Progenitor cell of endocrine pancreas (in vitro differentiated cells): ENCODE measurements around the gene FKBP1B. TPM values are rescaled to one million over a fixed set of nuclear protein-coding genes. Genes with fewer than 3 reads are reported as not detected.
"Not testable (repeated sequence)": the region's sequence is repeated elsewhere in the genome, so short reads cannot be mapped to it uniquely, and the experiment has no call there.

Experiments
- DNase-seq: peaks from one replicate; pipeline ENCODE4 v3.0.0; 2021; ENCODE audit warnings: low spot score; ENCODE audit not compliant: unreplicated experiment
- H3K27ac Mint-ChIP-seq: 2 replicates; pipeline ENCODE4 v1.8.0; 2021; ENCODE audit warnings: mild to moderate bottlenecking, moderate library complexity, mixed read lengths
- H3K27me3 Mint-ChIP-seq: 2 replicates; pipeline ENCODE4 v1.8.0; 2021; ENCODE audit warnings: mixed read lengths
- H3K36me3 Mint-ChIP-seq: 2 replicates; pipeline ENCODE4 v1.8.0; 2022; ENCODE audit warnings: mixed read lengths; ENCODE audit not compliant: insufficient read depth
- H3K4me1 Mint-ChIP-seq: 2 replicates; pipeline ENCODE4 v1.8.0; 2021; ENCODE audit warnings: low read depth, mixed read lengths
- H3K4me3 Mint-ChIP-seq: 2 replicates; pipeline ENCODE4 v1.8.0; 2021; ENCODE audit warnings: low read depth, mild to moderate bottlenecking, moderate library complexity, mixed read lengths
- H3K9me3 Mint-ChIP-seq: 2 replicates; pipeline ENCODE4 v1.8.0; 2021; ENCODE audit warnings: low read depth, mixed read lengths
- CTCF ChIP-seq: fragments of 200-600 bp; sonication (generic); IDR thresholded peaks from one replicate; pipeline ENCODE4 v1.5.0; 2021; ENCODE audit warnings: antibody characterized with exemption, mild to moderate bottlenecking; ENCODE audit not compliant: unreplicated experiment
- total RNA-seq: library from RNA; stranded (reverse); gene quantifications from 2 replicates; pipeline ENCODE4 v1.2.1, GENCODE V29; 2021

Gene FKBP1B
- total RNA-seq, 1 donor from 2014 or later: 33.7 TPM

GRCh38 chr2:24104110-24104650 is 54.6 kb downstream of the FKBP1B start:
- no peaks in the 10 kb centered on the region for H3K4me1 Mint-ChIP-seq
- H3K9me3 Mint-ChIP-seq: peaks cover 35% of the 10 kb centered on the region
- H3K36me3 Mint-ChIP-seq: peaks cover 10% of the 10 kb centered on the region
- H3K27me3 Mint-ChIP-seq: no peaks in the 10 kb centered on the region
- no peak for TF ChIP-seq CTCF
- no peak overlapping the region for H3K4me3 Mint-ChIP-seq
- DNase-seq: no peak
- H3K27ac Mint-ChIP-seq: no peak overlapping the region

- no peaks in the 10 kb centered on the region for H3K4me1 Mint-ChIP-seq
- TF ChIP-seq CTCF: no peak
- DNase-seq: no peak
- no peak overlapping the region for H3K4me3 Mint-ChIP-seq
- no peaks in the 10 kb centered on the region for H3K27me3 Mint-ChIP-seq
- peaks cover 31% of the 10 kb centered on the region for H3K9me3 Mint-ChIP-seq
- H3K27ac Mint-ChIP-seq: no peak overlapping the region
- peaks cover 8% of the 10 kb centered on the region for H3K36me3 Mint-ChIP-seq
Observed at GRCh38 chr2:24104906-24105305, 55.4 kb downstream of the FKBP1B start.

- H3K4me1 Mint-ChIP-seq: no peaks in the 10 kb centered on the region
- H3K27ac Mint-ChIP-seq: no peak overlapping the region
- H3K36me3 Mint-ChIP-seq: peaks cover 6% of the 10 kb centered on the region
- no peak for TF ChIP-seq CTCF
- DNase-seq: no peak
- H3K4me3 Mint-ChIP-seq: no peak overlapping the region
- peaks cover 29% of the 10 kb centered on the region for H3K9me3 Mint-ChIP-seq
- no peaks in the 10 kb centered on the region for H3K27me3 Mint-ChIP-seq
Observed at GRCh38 chr2:24105816-24106215, 56.3 kb downstream of the FKBP1B start.

GRCh38 chr2:24106786-24107185 is 57.2 kb downstream of the FKBP1B start:
- no peak overlapping the region for H3K27ac Mint-ChIP-seq
- no peaks in the 10 kb centered on the region for H3K27me3 Mint-ChIP-seq
- H3K4me1 Mint-ChIP-seq: peaks cover 3% of the 10 kb centered on the region
- H3K4me3 Mint-ChIP-seq: no peak overlapping the region
- DNase-seq: no peak
- no peak for TF ChIP-seq CTCF
- peaks cover 6% of the 10 kb centered on the region for H3K36me3 Mint-ChIP-seq
- H3K9me3 Mint-ChIP-seq: peaks cover 29% of the 10 kb centered on the region

GRCh38 chr2:24107336-24107735 is 57.8 kb downstream of the FKBP1B start:
- H3K27ac Mint-ChIP-seq: no peak overlapping the region
- TF ChIP-seq CTCF: no peak
- H3K36me3 Mint-ChIP-seq: peaks cover 6% of the 10 kb centered on the region
- no peak overlapping the region for H3K4me3 Mint-ChIP-seq
- peaks cover 29% of the 10 kb centered on the region for H3K9me3 Mint-ChIP-seq
- peaks cover 3% of the 10 kb centered on the region for H3K4me1 Mint-ChIP-seq
- no peak for DNase-seq
- H3K27me3 Mint-ChIP-seq: no peaks in the 10 kb centered on the region

- not testable (repeated sequence) for H3K27ac Mint-ChIP-seq, H3K36me3 Mint-ChIP-seq, H3K4me1 Mint-ChIP-seq, H3K4me3 Mint-ChIP-seq, DNase-seq, H3K27me3 Mint-ChIP-seq
- H3K9me3 Mint-ChIP-seq: peaks cover 30% of the 10 kb centered on the region
Observed at GRCh38 chr2:24109431-24109830, 59.9 kb downstream of the FKBP1B start.
